MV-4-11 (cell line): ENCODE data around the gene WWOX.
A peak's percentile ranks its signal among the peaks of the same experiment; 100 is the strongest.

Source experiments
- DNase-seq: peaks from one replicate; lab custom pipeline; 2025; lab: John Stamatoyannopoulos, UW

WWOX gene

GRCh38 chr16:78611318-78611717 is 511.9 kb downstream of the WWOX start:
- no peak for DNase-seq

DNA sequence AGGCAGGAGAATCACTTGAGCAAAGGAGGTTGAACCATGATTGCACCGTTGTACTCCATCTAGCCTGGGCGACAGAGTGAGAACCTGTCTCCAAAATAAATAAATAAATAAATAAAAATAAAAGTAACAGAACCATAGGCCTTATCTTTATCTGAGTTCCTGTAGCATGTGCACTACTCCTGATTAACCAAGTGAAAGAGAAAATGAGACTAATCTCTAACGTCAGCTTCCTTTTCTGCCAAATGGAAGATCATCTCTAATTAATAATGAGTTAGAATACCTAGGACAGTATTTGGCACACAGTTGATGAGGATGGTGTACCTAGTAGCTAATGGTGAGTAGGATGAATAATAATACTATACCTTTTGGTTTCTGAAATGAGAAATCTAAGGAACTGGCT is 520.4 kb downstream of the WWOX start:
- DNase-seq, result no peak

DNA sequence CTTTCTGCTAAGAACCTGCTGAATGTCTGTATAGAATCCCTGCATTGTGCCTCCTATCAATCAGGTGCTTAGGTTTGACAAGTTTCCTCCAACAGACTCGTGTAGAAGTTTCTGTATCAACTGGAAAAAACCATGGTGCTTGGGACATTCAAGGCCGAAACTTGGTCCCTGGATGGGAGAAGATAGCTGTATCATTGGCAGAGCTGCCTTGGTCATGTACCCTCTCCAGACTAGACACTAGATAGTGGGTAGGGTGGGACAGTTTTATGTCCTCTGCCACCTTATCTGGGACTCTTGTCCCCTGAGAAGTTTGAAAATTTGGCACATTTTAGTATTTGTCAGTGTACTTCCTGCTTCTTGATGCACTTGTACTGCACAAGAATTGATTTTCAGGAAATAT is 520.8 kb downstream of the WWOX start:
- no peak for DNase-seq

DNA sequence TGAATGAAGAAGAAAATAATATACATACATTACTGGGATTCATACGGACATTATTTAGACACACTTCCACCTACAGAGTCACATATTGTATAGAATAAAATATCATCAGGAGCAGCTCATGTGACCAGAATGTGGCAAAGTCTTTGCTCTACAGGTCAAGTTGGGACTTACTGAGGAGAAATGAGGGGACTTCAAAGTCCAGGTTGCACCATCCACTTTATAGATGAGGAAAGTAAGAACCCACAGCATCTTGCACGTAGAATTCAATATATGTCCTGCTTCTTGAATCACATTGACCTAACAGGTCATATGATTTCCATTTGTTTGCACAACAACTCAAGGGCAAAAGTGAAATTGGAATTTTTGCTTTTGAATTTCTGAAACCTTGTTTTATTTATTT is 524.3 kb downstream of the WWOX start:
- no peak for DNase-seq

DNA sequence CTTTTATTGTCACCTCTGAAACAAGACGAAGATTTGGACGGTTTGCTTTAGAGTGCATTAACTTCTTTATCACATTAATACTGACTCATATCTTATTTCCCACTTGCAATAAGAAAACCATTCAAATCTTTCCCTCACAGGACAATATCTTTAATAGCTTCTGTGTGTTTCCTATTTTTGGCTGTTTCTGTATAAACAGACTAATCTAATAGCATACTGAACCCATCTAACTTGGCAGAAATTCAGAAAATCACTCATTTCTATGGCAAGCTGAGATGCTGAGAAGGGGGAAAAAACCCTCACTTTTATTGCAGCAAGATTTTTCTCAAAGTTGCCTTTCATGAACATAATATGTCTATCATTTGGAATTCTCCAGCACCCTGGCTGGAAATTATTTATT is 524.9 kb downstream of the WWOX start:
- no peak for DNase-seq

DNA sequence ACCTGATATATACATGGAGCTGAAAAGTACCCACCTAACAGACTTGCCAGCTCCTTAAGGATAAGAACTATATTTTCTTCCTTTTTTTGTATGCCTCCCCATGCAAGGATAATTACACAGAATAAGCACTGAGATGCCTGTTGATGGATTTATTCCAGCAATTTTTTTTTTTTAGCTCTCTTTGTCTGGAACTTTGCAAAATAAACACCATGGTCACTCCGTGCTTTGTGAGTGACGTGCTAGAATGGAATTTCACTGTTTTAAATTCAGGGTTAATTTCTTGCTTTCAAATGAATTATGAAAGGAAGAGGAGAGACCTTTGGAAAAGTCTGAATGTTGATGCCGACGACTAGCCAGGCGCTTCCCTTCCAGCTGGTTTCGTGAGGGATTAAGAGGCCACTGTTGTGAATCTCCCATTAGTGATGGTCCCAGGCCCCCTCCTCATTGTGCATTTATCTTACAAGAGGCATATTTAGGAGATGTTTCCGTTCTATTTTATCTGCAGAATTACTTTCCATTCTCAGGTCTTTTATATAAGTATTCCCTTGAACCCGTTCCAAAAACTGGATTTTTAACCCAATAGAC is 529.1 kb downstream of the WWOX start:
- no peak for DNase-seq

DNA sequence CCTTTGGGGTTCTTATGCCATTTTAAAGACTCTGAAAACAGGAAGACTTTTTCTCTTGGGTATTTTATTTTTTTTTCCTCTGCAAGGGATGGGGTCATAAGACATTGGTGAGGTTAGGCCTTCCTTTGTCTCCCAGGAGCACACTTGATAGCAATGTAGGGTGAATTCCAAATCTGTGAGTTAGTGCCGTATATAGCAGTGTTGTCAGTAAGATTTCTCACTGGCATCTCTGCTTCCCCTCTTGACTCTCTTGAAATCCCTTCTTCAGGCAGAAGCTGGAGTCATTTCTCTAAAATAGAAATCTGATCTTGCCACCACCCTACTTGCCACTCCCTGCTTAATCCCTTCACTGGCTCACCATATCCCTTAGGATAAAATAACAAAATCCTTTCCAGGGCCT is 529.7 kb downstream of the WWOX start:
- DNase-seq, result no peak

DNA sequence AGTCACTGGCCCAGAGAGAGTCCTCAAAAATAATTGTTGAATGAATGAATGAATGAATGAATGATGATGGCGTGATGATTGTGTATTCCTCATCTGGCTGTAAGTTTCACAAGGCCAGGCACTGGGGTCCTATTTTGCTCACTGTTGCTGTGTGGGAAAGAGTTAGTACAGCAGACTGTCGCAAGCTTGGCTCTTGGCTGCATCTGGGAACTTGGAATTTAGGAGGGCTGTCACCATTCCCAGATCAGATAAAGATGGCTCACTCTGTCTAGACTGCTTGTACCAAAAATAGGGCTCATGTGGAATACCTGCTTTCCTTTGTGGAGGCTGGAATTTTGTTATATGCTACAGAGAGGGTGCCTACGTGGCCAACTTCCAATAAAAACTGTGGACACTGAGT is 530.6 kb downstream of the WWOX start:
- DNase-seq, result no peak

DNA sequence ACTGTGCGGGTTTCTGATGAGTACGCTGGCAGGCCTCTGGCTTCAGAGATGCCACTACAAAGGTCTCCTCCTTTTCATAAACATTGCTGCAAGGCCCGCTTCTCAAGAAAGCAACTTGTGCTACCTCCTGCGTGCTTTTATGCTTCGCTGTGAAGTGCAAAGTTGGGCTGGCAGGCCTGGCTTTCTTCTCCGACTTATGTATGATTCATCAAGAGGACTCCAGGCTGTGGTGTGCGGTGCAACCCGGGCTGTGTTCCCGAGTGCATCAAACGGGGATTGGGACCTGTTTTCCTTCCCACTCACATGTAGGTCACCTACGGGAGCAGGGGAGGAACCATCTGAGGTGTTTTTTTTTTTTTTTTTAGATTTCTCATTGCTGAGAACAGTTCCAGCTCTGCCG is 534.1 kb downstream of the WWOX start:
- DNase-seq, result no peak

DNA sequence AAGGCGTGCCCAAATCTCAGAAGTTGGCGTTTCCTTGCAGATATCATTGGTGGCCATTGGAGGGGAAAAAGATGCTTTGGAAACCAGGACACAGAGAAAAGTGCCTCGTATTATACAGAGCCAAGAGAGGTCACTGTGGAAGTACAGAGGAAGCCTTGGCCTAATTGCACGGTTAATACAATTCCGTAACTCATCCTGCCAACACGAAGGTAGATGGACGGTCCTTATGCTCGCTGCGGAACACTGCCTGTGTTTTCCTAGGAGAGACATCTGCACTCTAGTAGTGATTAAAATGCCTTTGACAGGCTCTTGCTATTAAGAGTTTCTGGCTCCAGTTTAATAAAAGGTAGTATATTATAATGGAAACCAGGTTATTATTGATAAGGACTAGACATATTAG is 536.4 kb downstream of the WWOX start:
- no peak for DNase-seq

GRCh38 chr16:78638371-78638770 is 538.9 kb downstream of the WWOX start:
- DNase-seq, result no peak

GRCh38 chr16:78639775-78640174 is 540.3 kb downstream of the WWOX start:
- DNase-seq, result no peak

- DNase-seq, result no peak
These were observed 541.4 kb downstream of the WWOX start for GRCh38 chr16:78640886-78641285.

DNA sequence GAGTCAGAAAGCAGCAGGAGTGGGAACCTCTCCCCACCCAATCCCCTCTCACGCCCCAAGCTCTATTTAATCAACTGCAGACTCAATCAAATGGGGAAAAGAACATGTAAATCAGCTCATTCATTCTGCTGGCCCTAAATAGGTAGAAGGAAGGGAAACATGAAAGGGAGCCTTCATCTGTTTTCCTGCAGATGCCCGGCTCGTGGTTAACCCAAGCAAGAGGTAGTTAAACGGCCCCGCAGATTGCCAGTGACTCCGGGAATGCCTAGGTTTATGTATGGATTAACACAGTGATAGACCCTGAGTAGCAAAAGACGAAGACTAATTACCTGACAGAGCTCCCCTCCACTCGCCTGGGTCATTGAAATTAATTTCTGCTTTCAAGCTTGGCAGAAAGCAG is 542.0 kb downstream of the WWOX start:
- DNase-seq, result no peak

- DNase-seq, result no peak
These were observed 543.3 kb downstream of the WWOX start for GRCh38 chr16:78642621-78643285.

- no peak for DNase-seq
These were observed 546.2 kb downstream of the WWOX start for GRCh38 chr16:78645657-78646056.

DNA sequence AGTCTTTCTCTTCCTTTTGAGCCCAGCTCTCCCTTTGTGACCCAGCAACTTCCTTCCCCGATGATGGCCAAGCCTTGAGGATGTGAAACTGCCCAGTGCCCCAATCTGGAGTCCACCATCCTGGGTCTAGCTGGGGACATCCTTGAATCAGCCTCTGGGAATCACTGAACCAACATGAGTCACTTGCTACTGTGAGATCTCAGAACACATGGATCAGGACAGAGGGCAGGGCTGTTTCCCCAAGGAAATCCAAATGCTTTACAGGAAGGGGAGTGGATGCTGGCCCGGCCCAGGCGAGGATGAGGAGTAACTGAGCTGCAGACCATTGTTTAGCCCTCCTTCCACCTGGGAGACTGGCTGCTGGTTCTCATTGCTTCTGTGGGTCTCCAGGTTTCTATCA is 547.6 kb downstream of the WWOX start:
- DNase-seq, result peak; percentile 45

DNA sequence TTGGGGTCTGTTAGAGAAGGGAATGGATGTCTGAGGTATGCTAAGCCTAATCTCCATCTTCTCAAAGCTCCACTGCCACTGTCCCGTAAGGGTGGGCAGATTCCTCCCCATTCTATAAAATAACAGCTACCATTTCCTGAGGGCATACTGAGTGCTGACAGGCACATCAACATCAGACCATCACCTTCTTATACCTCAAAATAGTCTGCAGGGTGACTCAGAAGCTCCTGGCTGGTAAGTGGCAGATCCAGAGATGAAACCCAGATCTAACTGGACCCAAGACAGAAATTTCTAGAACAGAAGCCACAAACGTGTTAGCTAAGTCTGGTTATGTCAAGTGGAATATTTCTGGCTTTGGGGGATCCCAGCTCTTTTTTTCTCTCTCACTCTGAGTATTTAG is 548.0 kb downstream of the WWOX start:
- DNase-seq, result no peak

DNA sequence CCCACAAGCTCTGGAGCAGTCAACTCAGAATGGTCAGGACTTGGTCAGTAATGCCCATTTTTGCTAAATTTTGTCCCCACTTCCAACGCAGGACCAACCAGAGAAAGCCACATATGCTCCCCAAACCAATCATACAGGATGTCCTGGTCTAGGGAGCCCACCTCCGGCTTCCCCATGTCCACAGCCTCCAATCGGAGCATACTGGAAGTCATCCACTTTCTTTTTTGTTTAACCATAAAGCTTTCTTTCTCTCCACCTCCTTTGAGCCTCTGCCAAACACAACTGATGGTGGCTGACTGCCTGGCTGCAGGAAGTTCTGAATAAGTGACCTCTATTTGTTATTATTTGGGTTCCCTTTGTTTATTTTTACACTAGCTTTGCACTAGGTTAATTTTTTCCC is 549.1 kb downstream of the WWOX start:
- no peak for DNase-seq

DNA sequence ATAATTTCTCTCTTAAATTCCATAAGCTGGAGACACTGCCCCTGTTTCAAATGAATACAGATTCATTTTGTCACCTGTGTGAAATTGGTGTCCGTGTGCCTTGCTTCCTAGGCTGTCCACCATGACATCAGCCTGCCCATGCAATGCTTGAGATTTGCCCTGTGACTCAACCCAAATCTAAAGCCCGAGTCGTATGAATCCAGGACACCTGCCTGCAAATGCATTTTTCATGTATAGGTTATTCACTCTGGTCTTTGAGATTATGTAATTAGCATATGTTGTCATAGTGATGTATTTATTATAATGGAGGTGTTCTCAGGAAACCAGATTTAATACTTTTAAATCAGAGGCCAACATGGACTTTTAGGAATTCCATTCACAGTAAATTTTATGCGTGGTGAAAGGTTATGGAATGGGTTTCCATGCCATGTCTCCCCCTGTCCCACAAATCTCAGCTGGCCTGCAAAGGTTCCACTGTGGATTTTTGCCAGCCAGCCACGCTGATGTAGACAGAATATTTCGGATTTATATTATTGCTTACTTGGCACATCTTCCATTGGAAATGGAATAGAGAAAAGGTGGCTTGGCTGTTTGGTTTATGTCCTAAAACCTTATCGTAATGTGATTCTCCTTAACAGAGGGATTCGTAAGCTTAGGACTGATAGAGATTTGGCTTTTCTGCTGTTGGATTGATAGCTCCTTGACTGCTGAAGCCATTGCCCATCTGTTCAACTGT is 551.1 kb downstream of the WWOX start:
- DNase-seq, result no peak

DNA sequence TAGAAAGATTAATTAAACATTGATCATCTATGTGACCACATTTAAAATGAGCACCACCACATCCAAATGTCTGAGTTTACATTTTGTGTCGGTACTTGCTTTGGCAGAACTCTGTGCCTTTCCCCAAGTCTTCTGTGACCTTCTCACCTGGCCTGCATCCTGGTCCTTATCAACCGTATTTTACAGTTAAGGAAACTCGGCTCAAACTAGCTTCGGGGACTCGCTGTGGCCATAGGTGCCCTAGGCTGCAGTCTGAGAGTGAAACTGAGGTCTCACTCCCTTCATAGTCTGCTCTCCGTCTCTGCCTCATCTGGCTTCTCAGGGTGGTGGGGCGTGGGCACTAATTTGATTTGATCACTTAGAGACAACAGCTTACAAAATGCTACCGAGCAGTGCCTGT is 555.5 kb downstream of the WWOX start:
- DNase-seq, result no peak

GRCh38 chr16:78655331-78656113 is 556.1 kb downstream of the WWOX start:
- DNase-seq, result no peak

GRCh38 chr16:78656887-78657286 is 557.4 kb downstream of the WWOX start:
- DNase-seq, result no peak
